CD14-positive monocyte (primary cell): Measurements from ENCODE around the gene RRP8. TPM values are rescaled to one million over a fixed set of nuclear protein-coding genes. Genes with fewer than 3 reads are reported as not detected.
A peak's percentile ranks its signal among the peaks of the same experiment; 100 is the strongest.

ENCODE experiments used
- DNase-seq, 3 donors: peaks; one replicate each; pipeline ENCODE4 v3.0.0-alpha.2; 2011 to 2022
- H2AFZ ChIP-seq: 2 replicates; pipeline ENCODE4 v1.6.0; 2012; ENCODE audit warnings: mild to moderate bottlenecking, low read depth, low read length, inconsistent platforms; ENCODE audit not compliant: insufficient read depth, poor library complexity, severe bottlenecking
- H3K27ac ChIP-seq, 2 donors: 1 replicate in 1 of 2; 2 replicates in 1 of 2; pipeline ENCODE4 v1.5.1; 2012 to 2013; ENCODE audit warnings: low read length in 2 of 2, control low read depth in 1 of 2, inconsistent platforms in 1 of 2, low read depth in 1 of 2, mild to moderate bottlenecking in 1 of 2
- H3K27me3 ChIP-seq, 2 donors: one replicate each; pipeline versions ENCODE4 v1.6.0 to v1.6.1; 2011 to 2013; ENCODE audit warnings: low read length in 2 of 2; ENCODE audit not compliant: control insufficient read depth in 2 of 2, insufficient read depth in 2 of 2
- H3K36me3 ChIP-seq, 2 donors: replicated peaks in 1 of 2; 1 replicate in 1 of 2; 2 replicates in 1 of 2; pipeline versions ENCODE4 v1.5.1 to v1.6.1; 2012 to 2013; ENCODE audit warnings: low read length in 2 of 2, control low read depth in 1 of 2, inconsistent platforms in 1 of 2, mild to moderate bottlenecking in 1 of 2; ENCODE audit not compliant: insufficient read depth in 2 of 2, control insufficient read depth in 1 of 2
- H3K4me1 ChIP-seq, 2 donors: 1 replicate in 1 of 2; 2 replicates in 1 of 2; pipeline versions ENCODE4 v1.5.1 to v1.6.1; 2012 to 2013; ENCODE audit warnings: low read length in 2 of 2, control low read depth in 1 of 2, inconsistent platforms in 1 of 2, mild to moderate bottlenecking in 1 of 2, moderate library complexity in 1 of 2; ENCODE audit not compliant: insufficient read depth in 2 of 2, control insufficient read depth in 1 of 2
- H3K4me2 ChIP-seq: replicated peaks from 2 replicates; pipeline ENCODE3; 2012; ENCODE audit warnings: low read length, moderate library complexity, mild to moderate bottlenecking; ENCODE audit not compliant: poor library complexity, severe bottlenecking; ENCODE audit errors: extremely low read depth
- H3K4me3 ChIP-seq, 3 experiments: fragments of 200-600 bp in 1 of 3; sonication (generic) in 1 of 3; replicated peaks in 1 of 3; 1 replicate in 2 of 3; 2 replicates in 1 of 3; pipeline ENCODE4 v1.5.1; 2011 to 2013; ENCODE audit warnings: low read length in 3 of 3, mild to moderate bottlenecking in 3 of 3, control low read depth in 2 of 3, low read depth in 2 of 3, inconsistent platforms in 1 of 3, moderate library complexity in 1 of 3
- H3K79me2 ChIP-seq: 2 replicates; pipeline ENCODE4 v1.6.0; 2012; ENCODE audit warnings: mild to moderate bottlenecking, control low read depth, inconsistent platforms, low read length, moderate library complexity; ENCODE audit not compliant: insufficient read depth
- H3K9ac ChIP-seq: 2 replicates; pipeline ENCODE4 v1.6.0; 2017; ENCODE audit warnings: low read length, mild to moderate bottlenecking; ENCODE audit not compliant: insufficient read depth, poor library complexity, severe bottlenecking
- H3K9me3 ChIP-seq, 2 donors: replicated peaks in 1 of 2; 1 replicate in 1 of 2; 2 replicates in 1 of 2; pipeline versions ENCODE4 v1.5.1 to v1.6.1; 2012 to 2013; ENCODE audit warnings: low read length in 2 of 2, control low read depth in 1 of 2; ENCODE audit not compliant: control insufficient read depth in 1 of 2, insufficient read depth in 1 of 2
- H4K20me1 ChIP-seq: 2 replicates; pipeline ENCODE4 v1.6.0; 2012; ENCODE audit warnings: mild to moderate bottlenecking, low read length, control low read depth, moderate library complexity; ENCODE audit not compliant: insufficient read depth
- H3K27ac Mint-ChIP-seq, 7 donors: one replicate each; pipeline ENCODE4 v1.8.0; 2020; ENCODE audit warnings: mild to moderate bottlenecking in 7 of 7, mixed read lengths in 7 of 7, moderate library complexity in 6 of 7, inconsistent platforms in 2 of 7
- H3K27me3 Mint-ChIP-seq, 3 donors: one replicate each; pipeline ENCODE4 v1.8.0; 2021 to 2022; ENCODE audit warnings: low read depth in 3 of 3, mild to moderate bottlenecking in 3 of 3, mixed read lengths in 3 of 3, moderate library complexity in 3 of 3, inconsistent platforms in 1 of 3
- H3K36me3 Mint-ChIP-seq, 2 donors: one replicate each; pipeline ENCODE4 v1.8.0; 2020; ENCODE audit warnings: mixed read lengths in 2 of 2, inconsistent platforms in 1 of 2, mild to moderate bottlenecking in 1 of 2
- H3K4me1 Mint-ChIP-seq: one replicate; pipeline ENCODE4 v1.8.0; 2020; ENCODE audit warnings: mild to moderate bottlenecking, mixed read lengths
- H3K4me3 Mint-ChIP-seq, 2 donors: one replicate each; pipeline ENCODE4 v1.8.0; 2020; ENCODE audit warnings: mild to moderate bottlenecking in 2 of 2, mixed read lengths in 2 of 2, moderate library complexity in 1 of 2
- H3K9me3 Mint-ChIP-seq, 7 donors: one replicate each; pipeline ENCODE4 v1.8.0; 2020 to 2022; ENCODE audit warnings: mixed read lengths in 7 of 7, mild to moderate bottlenecking in 6 of 7, moderate library complexity in 6 of 7, inconsistent platforms in 2 of 7
- WGBS: methylation state at CpG from one replicate; pipeline ENCODE4 v1.1.5; 2013; ENCODE audit warnings: missing lambda C conversion rate; ENCODE audit not compliant: insufficient coverage; 5-methylcytosine and 5-hydroxymethylcytosine counted together
- intact Hi-C, 2 donors: fragments of 100-400 bp; cut with micrococcal nuclease; formaldehyde crosslinking; loops; one replicate each; pipeline versions ENCODE4 v1.15.0 to v1.15.1; 2023
- polyA plus RNA-seq, 3 donors: library from polyadenylated mRNA; depleted of rRNA in 1 of 3; unstranded in 2 of 3; stranded (reverse) in 1 of 3; fragments of 300-500 nt in 2 of 3; fragments of >200 nt in 1 of 3; fragmentation: Illumina TruSeq in 2 of 3; gene quantifications; 1 replicate in 2 of 3; 2 replicates in 1 of 3; pipeline ENCODE4 v1.2.3, GENCODE V29; 2012 to 2021
- TF ChIP-seq, protein P1 (sequence below): fragments of 200-600 bp; IDR thresholded peaks from one replicate; pipeline ENCODE4 v1.8.0; 2022; ENCODE audit warnings: antibody characterized with exemption, mild to moderate bottlenecking

The RRP8 gene
- polyA plus RNA-seq, 3 donors = 7.2 to 14.1 (median 11.9) TPM

DNA sequence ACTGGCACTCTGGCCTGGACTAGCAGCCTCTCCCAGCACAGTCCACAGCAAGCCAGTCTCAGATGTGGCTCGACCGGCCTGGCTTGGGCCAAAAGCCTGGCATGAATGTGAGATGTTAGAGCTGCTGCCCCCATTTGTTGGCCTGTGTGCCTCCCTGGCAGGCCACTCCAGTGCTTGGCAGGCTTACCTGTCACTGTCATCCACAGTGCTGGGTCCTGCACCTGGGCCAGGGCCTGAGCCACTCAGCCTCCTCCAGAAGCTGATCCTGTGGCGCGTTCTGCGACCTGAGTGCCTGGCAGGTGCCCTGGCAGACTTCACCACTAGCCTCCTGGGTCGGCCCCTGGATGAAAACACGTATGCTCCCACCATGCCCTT lies 36.1 kb downstream of the RRP8 start:
- peaks cover 9 to 17% of the 10 kb centered on the region in 2 donors for H3K36me3 Mint-ChIP-seq
- 100% methylated on average over 5 of the region's 7 CpGs for WGBS

DNA sequence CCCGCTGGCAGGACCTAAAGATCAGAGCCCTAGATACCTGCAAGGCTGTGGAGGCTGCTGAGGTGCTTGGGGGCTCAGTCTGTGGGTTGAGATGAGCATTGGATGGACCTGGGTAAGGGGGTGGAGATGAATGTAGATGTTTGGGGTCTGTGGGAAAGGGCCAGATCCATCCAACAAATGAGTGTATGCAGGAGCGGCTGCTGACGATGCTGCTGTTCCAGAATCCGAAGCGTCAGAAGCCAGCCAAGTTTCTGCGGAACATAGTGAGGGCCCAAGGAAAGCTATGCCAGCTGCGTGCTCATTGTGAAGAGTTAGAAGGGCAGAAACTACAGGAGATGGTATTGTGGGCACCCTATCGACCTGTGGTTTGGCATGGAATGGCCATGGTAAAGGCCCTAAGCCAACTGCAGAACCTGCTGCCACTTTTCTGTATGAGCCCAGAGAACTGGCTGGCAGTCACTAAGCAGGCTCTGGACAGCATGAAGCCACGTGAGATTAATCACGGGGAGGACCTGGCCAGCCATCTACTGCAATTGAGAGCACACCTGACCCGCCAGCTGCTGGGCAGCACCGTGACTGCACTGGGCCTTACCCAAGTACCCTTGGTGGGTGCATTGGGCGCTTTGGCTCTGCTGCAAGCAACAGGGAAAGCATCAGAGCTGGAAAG lies 36.6 kb downstream of the RRP8 start:
- no peak overlapping the region for H3K4me2 ChIP-seq
- H3K9me3 Mint-ChIP-seq = peaks cover 0 to 15% (median 7%) of the 10 kb centered on the region in 7 donors
- no peaks in the 10 kb centered on the region for H3K4me1 ChIP-seq
- H3K79me2 ChIP-seq = no peaks in the 10 kb centered on the region
- intact Hi-C loops = no loop called here
- peaks cover 8% of the 10 kb centered on the region for H3K4me1 Mint-ChIP-seq
- peaks cover 0 to 4% of the 10 kb centered on the region in 2 donors for H3K27me3 ChIP-seq
- H3K27me3 Mint-ChIP-seq = peaks cover 0 to 9% (median 7%) of the 10 kb centered on the region in 3 donors
- TF ChIP-seq, protein P1, sequence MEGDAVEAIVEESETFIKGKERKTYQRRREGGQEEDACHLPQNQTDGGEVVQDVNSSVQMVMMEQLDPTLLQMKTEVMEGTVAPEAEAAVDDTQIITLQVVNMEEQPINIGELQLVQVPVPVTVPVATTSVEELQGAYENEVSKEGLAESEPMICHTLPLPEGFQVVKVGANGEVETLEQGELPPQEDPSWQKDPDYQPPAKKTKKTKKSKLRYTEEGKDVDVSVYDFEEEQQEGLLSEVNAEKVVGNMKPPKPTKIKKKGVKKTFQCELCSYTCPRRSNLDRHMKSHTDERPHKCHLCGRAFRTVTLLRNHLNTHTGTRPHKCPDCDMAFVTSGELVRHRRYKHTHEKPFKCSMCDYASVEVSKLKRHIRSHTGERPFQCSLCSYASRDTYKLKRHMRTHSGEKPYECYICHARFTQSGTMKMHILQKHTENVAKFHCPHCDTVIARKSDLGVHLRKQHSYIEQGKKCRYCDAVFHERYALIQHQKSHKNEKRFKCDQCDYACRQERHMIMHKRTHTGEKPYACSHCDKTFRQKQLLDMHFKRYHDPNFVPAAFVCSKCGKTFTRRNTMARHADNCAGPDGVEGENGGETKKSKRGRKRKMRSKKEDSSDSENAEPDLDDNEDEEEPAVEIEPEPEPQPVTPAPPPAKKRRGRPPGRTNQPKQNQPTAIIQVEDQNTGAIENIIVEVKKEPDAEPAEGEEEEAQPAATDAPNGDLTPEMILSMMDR = no peak
- H3K4me3 Mint-ChIP-seq = no peak overlapping the region
- no peak overlapping the region for H2AFZ ChIP-seq
- H4K20me1 ChIP-seq = no peaks in the 10 kb centered on the region
- no peak overlapping the region for H3K27ac Mint-ChIP-seq
- H3K9me3 ChIP-seq = peaks cover 0 to 9% of the 10 kb centered on the region in 2 donors
- 88% methylated on average over 13 of the region's 13 CpGs for WGBS
- H3K36me3 Mint-ChIP-seq = peaks cover 8 to 14% of the 10 kb centered on the region in 2 donors
- H3K36me3 ChIP-seq = no peaks in the 10 kb centered on the region
- H3K9ac ChIP-seq = no peak overlapping the region
- no peak overlapping the region for H3K27ac ChIP-seq
- no peak overlapping the region for H3K4me3 ChIP-seq
- DNase-seq = no peak

More for the DNA sequence above, 36.1 kb downstream of the RRP8 start:
- Mint-ChIP-seq H3K4me1 (peaks cover 8% of the 10 kb centered on the region), H3K27me3 (peaks cover 0 to 13% (median 10%) of the 10 kb centered on the region in 3 donors), H3K9me3 (peaks cover 0 to 15% (median 7%) of the 10 kb centered on the region in 7 donors), H3K4me3 (no peak overlapping the region), H3K27ac (peak overlapping the region in 1 of 7 donors; percentile 13)
- Histone ChIP-seq H3K79me2 (no peaks in the 10 kb centered on the region), H3K27me3 (peaks cover 0 to 4% of the 10 kb centered on the region in 2 donors), H4K20me1 (no peaks in the 10 kb centered on the region), H3K9me3 (peaks cover 0 to 9% of the 10 kb centered on the region in 2 donors), H3K27ac (no peak overlapping the region), H3K9ac (no peak overlapping the region), H3K4me3 (no peak overlapping the region), H2AFZ (no peak overlapping the region), H3K4me1 (no peaks in the 10 kb centered on the region), H3K36me3 (no peaks in the 10 kb centered on the region), H3K4me2 (no peak overlapping the region)
- no peak for DNase-seq
- intact Hi-C loops = no loop called here
- TF ChIP-seq, protein P1 = no peak
